ENCODE data around the gene IZUMO1. TPM values are rescaled to one million over a fixed set of nuclear protein-coding genes. Genes with fewer than 3 reads are reported as not detected.

The IZUMO1 gene
- total and polyA plus RNA-seq, 9 of the 15 experiments (the other 6 are each of a cell fraction or from before 2014, with no cell fraction given): 0.14 to 2.1 (median 0.73) TPM

GRCh38 chr19:48750771-48751504 is 4.2 kb upstream of the IZUMO1 start:
- no TSS peak for BruUV-seq (replicated peaks)
- POLR2A ChIA-PET: interaction anchor here (0.7 kb wide), 1 partner anchor 30 kb away, joined by 3 read pairs; no protein-coding TSS in a partner anchor
- WGBS (ENCODE audit: insufficient coverage, low coverage, missing lambda C conversion rate): 87% methylated on average over 26 of the region's 29 CpGs

More at GRCh38 chr19:48750771-48751504, 4.2 kb upstream of the IZUMO1 start:
- H3K4me2 ChIP-seq (ENCODE audit: insufficient read depth, low read length): peak overlapping the region; percentile 40
- ATAC-seq (no peak), DNase-seq (ENCODE audit: extremely low read depth in 1 of 4, low spot score in 3 of 4) (no peak), FAIRE-seq (no peak)
- H4K20me1 ChIP-seq (replicated peaks; ENCODE audit: control insufficient read depth, insufficient read depth, low read length): no peaks in the 10 kb centered on the region
- intact Hi-C loops (cut with micrococcal nuclease) (no loop called here), in situ Hi-C loops (cut with MboI) (no loop called here)
- H3K4me1 ChIP-seq (replicated peaks in 1 of 2; ENCODE audit: control insufficient read depth in 2 of 2, insufficient read depth in 2 of 2, low read length in 2 of 2): peaks cover 48 to 75% of the 10 kb centered on the region in 2 experiments
- H3K27ac ChIP-seq (ENCODE audit: extremely low read depth, low read depth, low read length): no peak overlapping the region; the same call in 2 of the 3 replicates
- H3K4me3 ChIP-seq: no peak overlapping the region
- no peaks in the 10 kb centered on the region for H3K9me3 ChIP-seq (replicated peaks; ENCODE audit: control insufficient read depth, insufficient read depth, low read depth, low read length)
- peaks cover 41% of the 10 kb centered on the region for H3K79me2 ChIP-seq (ENCODE audit: control insufficient read depth, insufficient read depth, low read length)
- no peaks in the 10 kb centered on the region for H3K9me1 ChIP-seq (ENCODE audit: control insufficient read depth, insufficient read depth, low read length)
- no peak overlapping the region; the same call in 1 of the 2 replicates for H2AFZ ChIP-seq (ENCODE audit: low read depth, low read length)
- H3K9ac ChIP-seq (ENCODE audit: insufficient read depth in 1 of 2, low read depth in 2 of 2, low read length in 2 of 2): peak overlapping the region in 1 of 2 experiments; percentile 49; a peak in 2 of 4 replicates
- peaks cover 22% of the 10 kb centered on the region; the same call in 1 of the 3 replicates for H3K36me3 ChIP-seq (ENCODE audit: control insufficient read depth, insufficient read depth, low read length)
- TF ChIP-seq RHOXF2B (CRISPR knock-in tag; conservative IDR thresholded peaks at IDR 0.05): no peak
- TF ChIP-seq MTA1 (IDR thresholded peaks at IDR 0.05; ENCODE audit: borderline replicate concordance): no peak
- TF ChIP-seq RBFOX2 (IDR thresholded peaks at IDR 0.05; ENCODE audit: low read depth, low read length): peak; percentile 51
- TF ChIP-seq, protein P1, sequence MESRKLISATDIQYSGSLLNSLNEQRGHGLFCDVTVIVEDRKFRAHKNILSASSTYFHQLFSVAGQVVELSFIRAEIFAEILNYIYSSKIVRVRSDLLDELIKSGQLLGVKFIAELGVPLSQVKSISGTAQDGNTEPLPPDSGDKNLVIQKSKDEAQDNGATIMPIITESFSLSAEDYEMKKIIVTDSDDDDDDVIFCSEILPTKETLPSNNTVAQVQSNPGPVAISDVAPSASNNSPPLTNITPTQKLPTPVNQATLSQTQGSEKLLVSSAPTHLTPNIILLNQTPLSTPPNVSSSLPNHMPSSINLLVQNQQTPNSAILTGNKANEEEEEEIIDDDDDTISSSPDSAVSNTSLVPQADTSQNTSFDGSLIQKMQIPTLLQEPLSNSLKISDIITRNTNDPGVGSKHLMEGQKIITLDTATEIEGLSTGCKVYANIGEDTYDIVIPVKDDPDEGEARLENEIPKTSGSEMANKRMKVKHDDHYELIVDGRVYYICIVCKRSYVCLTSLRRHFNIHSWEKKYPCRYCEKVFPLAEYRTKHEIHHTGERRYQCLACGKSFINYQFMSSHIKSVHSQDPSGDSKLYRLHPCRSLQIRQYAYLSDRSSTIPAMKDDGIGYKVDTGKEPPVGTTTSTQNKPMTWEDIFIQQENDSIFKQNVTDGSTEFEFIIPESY (CRISPR knock-in tag; IDR thresholded peaks at IDR 0.05): peak; percentile 69
- no peak for TF ChIP-seq ZNF140 (CRISPR knock-in tag; IDR thresholded peaks at IDR 0.05)
- TF ChIP-seq, protein P2, sequence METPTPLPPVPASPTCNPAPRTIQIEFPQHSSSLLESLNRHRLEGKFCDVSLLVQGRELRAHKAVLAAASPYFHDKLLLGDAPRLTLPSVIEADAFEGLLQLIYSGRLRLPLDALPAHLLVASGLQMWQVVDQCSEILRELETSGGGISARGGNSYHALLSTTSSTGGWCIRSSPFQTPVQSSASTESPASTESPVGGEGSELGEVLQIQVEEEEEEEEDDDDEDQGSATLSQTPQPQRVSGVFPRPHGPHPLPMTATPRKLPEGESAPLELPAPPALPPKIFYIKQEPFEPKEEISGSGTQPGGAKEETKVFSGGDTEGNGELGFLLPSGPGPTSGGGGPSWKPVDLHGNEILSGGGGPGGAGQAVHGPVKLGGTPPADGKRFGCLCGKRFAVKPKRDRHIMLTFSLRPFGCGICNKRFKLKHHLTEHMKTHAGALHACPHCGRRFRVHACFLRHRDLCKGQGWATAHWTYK (CRISPR knock-in tag; IDR thresholded peaks at IDR 0.05): no peak
- CTCF ChIA-PET (ENCODE audit: low intra/inter-chr PET ratio): no interaction called here
- H3K27me3 ChIP-seq (ENCODE audit: control insufficient read depth in 2 of 2, insufficient read depth in 2 of 2, low read length in 2 of 2): no peaks in the 10 kb centered on the region
